Esophagus muscularis mucosa (tissue), 4 donors: ENCODE data around the gene SND1. TPM values are rescaled to one million over a fixed set of nuclear protein-coding genes. Genes with fewer than 3 reads are reported as not detected.
"Not testable (repeated sequence)": the region's sequence is repeated elsewhere in the genome, so short reads cannot be mapped to it uniquely, and the experiment has no call there.

Experiments used
- DNase-seq: peaks from one replicate; pipeline ENCODE4 v3.0.0-alpha.2; 2017; ENCODE audit errors: extremely low spot score
- H3K27ac ChIP-seq, 4 donors: fragments of 200-600 bp; sonication (generic); replicated peaks in 1 of 4; 1 replicate in 3 of 4; 2 replicates in 1 of 4; pipeline ENCODE4 v1.5.1; 2016 to 2019; ENCODE audit warnings: mild to moderate bottlenecking in 1 of 4
- H3K27me3 ChIP-seq, 4 donors: fragments of 200-600 bp; sonication (generic); one replicate each; pipeline versions ENCODE4 v1.5.1 to v1.6.0; 2016 to 2019
- H3K36me3 ChIP-seq, 4 donors: fragments of 200-600 bp; sonication (generic); one replicate each; pipeline ENCODE4 v1.5.1; 2016 to 2019
- H3K4me1 ChIP-seq, 4 donors: fragments of 200-600 bp; sonication (generic); one replicate each; pipeline ENCODE4 v1.5.1; 2016 to 2019
- H3K4me3 ChIP-seq, 4 donors: fragments of 200-600 bp; sonication (generic); 1 replicate in 2 of 4; 2 replicates in 2 of 4; pipeline ENCODE4 v1.5.1; 2016 to 2019; ENCODE audit warnings: mild to moderate bottlenecking in 4 of 4, moderate library complexity in 1 of 4
- H3K9me3 ChIP-seq, 4 donors: fragments of 200-600 bp; sonication (generic); 1 replicate in 3 of 4; 2 replicates in 1 of 4; pipeline ENCODE4 v1.5.1; 2016 to 2019
- CTCF ChIP-seq, 3 experiments: fragments of 200-600 bp in 2 of 3; fragments of 450-650 bp in 1 of 3; sonication (generic) in 2 of 3; IDR thresholded peaks; one replicate each; pipeline ENCODE4 v1.5.1; 2017 to 2019; ENCODE audit warnings: antibody characterized with exemption in 3 of 3, mild to moderate bottlenecking in 2 of 3, moderate library complexity in 1 of 3
- EP300 ChIP-seq: sonication (generic); formaldehyde crosslinking; IDR thresholded peaks from one replicate; pipeline ENCODE4 v1.6.1; 2017; ENCODE audit warnings: antibody characterized with exemption
- POLR2A ChIP-seq: fragments of 450-650 bp; IDR thresholded peaks from one replicate; pipeline ENCODE4 v1.6.1; 2017; ENCODE audit warnings: antibody characterized with exemption, moderate library complexity, mild to moderate bottlenecking, low read depth
- POLR2AphosphoS5 ChIP-seq, 2 donors: sonication (generic); formaldehyde crosslinking; IDR thresholded peaks; one replicate each; pipeline ENCODE4 v1.6.1; 2017; ENCODE audit warnings: antibody characterized with exemption in 2 of 2
- WGBS: methylation state at CpG from one replicate; pipeline ENCODE4 v1.1.5; 2018; 5-methylcytosine and 5-hydroxymethylcytosine counted together
- intact Hi-C: fragments of 100-400 bp; cut with DNase I; formaldehyde crosslinking; loops from one replicate; pipeline ENCODE4 v1.15.1; 2023
- total RNA-seq, 4 donors: library from RNA; depleted of rRNA; stranded (reverse); fragments of >200 nt; gene quantifications; one replicate each; pipeline versions ENCODE4 v1.1.0 to v1.2.1, GENCODE V29; 2016

Gene SND1
- total RNA-seq, 4 donors from 2014 or later, result 71.4 to 91.2 (median 81.3) TPM

- H3K4me1 ChIP-seq, result peaks cover 0 to 18% (median 4%) of the 10 kb centered on the region in 4 donors
- intact Hi-C loops, result no loop called here
- H3K27ac ChIP-seq, result no peak overlapping the region
- H3K27me3 ChIP-seq, result no peaks in the 10 kb centered on the region
- H3K36me3 ChIP-seq, result peaks cover 0 to 4% (median 0%) of the 10 kb centered on the region in 4 donors
- no peak overlapping the region for H3K4me3 ChIP-seq
- WGBS, result 74% methylated on average over 2 of the region's 2 CpGs
- TF ChIP-seq CTCF (IDR thresholded peaks at IDR 0.05) (no peak), POLR2A (no peak), POLR2AphosphoS5 (IDR thresholded peaks at IDR 0.05) (no peak), EP300 (no peak)
- no peak for DNase-seq
- no peaks in the 10 kb centered on the region for H3K9me3 ChIP-seq
Measured at GRCh38 chr7:127667759-127668530, 16.0 kb downstream of the SND1 start.

GRCh38 chr7:127671341-127671740 is 19.3 kb downstream of the SND1 start:
- no peak overlapping the region for H3K27ac ChIP-seq
- 73% methylated on average over 4 of the region's 4 CpGs for WGBS
- TF ChIP-seq CTCF (IDR thresholded peaks at IDR 0.05) (no peak), POLR2A (no peak), EP300 (no peak), POLR2AphosphoS5 (IDR thresholded peaks at IDR 0.05) (no peak)
- intact Hi-C loops, result no loop called here
- no peak for DNase-seq
- peaks cover 0 to 4% (median 0%) of the 10 kb centered on the region in 4 donors for H3K36me3 ChIP-seq
- peaks cover 0 to 24% (median 13%) of the 10 kb centered on the region in 4 donors for H3K4me1 ChIP-seq
- no peak overlapping the region for H3K4me3 ChIP-seq
- no peaks in the 10 kb centered on the region for H3K9me3 ChIP-seq
- H3K27me3 ChIP-seq, result no peaks in the 10 kb centered on the region

- WGBS, result 42% methylated on average over 3 of the region's 3 CpGs
Measured at GRCh38 chr7:127673902-127674301, 21.9 kb downstream of the SND1 start.

GRCh38 chr7:127674361-127674760 is 22.4 kb downstream of the SND1 start:
- TF ChIP-seq POLR2AphosphoS5 (IDR thresholded peaks at IDR 0.05), result no peak
- no peak for TF ChIP-seq CTCF (IDR thresholded peaks at IDR 0.05)
- TF ChIP-seq POLR2A, result no peak
- no peak for TF ChIP-seq EP300
- intact Hi-C loops, result no loop called here
- peaks cover 0 to 14% (median 12%) of the 10 kb centered on the region in 4 donors for H3K4me1 ChIP-seq
- H3K27ac ChIP-seq, result no peak overlapping the region
- H3K9me3 ChIP-seq, result no peaks in the 10 kb centered on the region
- peaks cover 0 to 8% (median 0%) of the 10 kb centered on the region in 4 donors for H3K36me3 ChIP-seq
- no peak overlapping the region for H3K4me3 ChIP-seq
- DNase-seq, result no peak
- WGBS, result 95% methylated on average over 1 of the region's 1 CpG
- H3K27me3 ChIP-seq, result no peaks in the 10 kb centered on the region

More at GRCh38 chr7:127673902-127674301, 21.9 kb downstream of the SND1 start:
- intact Hi-C loops, result no loop called here
- Histone ChIP-seq H3K36me3 (peaks cover 0 to 8% (median 0%) of the 10 kb centered on the region in 4 donors), H3K4me3 (no peak overlapping the region), H3K27ac (no peak overlapping the region), H3K4me1 (peaks cover 0 to 14% (median 13%) of the 10 kb centered on the region in 4 donors), H3K9me3 (no peaks in the 10 kb centered on the region), H3K27me3 (no peaks in the 10 kb centered on the region)
- DNase-seq, result no peak
- no peak for TF ChIP-seq POLR2AphosphoS5 (IDR thresholded peaks at IDR 0.05)
- TF ChIP-seq EP300, result no peak
- TF ChIP-seq POLR2A, result no peak
- no peak for TF ChIP-seq CTCF (IDR thresholded peaks at IDR 0.05)

- H3K9me3 ChIP-seq, H3K36me3 ChIP-seq, intact Hi-C loops, H3K4me3 ChIP-seq, DNase-seq, H3K27me3 ChIP-seq, H3K27ac ChIP-seq: not testable (repeated sequence)
- H3K4me1 ChIP-seq, result peaks cover 0 to 14% (median 12%) of the 10 kb centered on the region in 4 donors
- 84% methylated on average over 4 of the region's 4 CpGs for WGBS
Measured at GRCh38 chr7:127674923-127675322, 22.9 kb downstream of the SND1 start.
